GM18526 (cell line): ENCODE results near the gene PRKCH.

Source experiments
- POLR2A ChIP-seq: IDR thresholded peaks from 3 replicates; pipeline ENCODE4 v1.6.1; 2011; ENCODE audit not compliant: insufficient read length; ENCODE audit errors: extremely low read depth

Gene PRKCH

GRCh38 chr14:61532763-61533162, 211.4 kb downstream of the PRKCH start:
- TF ChIP-seq POLR2A, result no peak

- TF ChIP-seq POLR2A, result no peak
Measured at GRCh38 chr14:61533513-61534255, 212.3 kb downstream of the PRKCH start.

GRCh38 chr14:61535032-61535431, 213.7 kb downstream of the PRKCH start:
- TF ChIP-seq POLR2A, result no peak

GRCh38 chr14:61535458-61535857, 214.1 kb downstream of the PRKCH start:
- no peak for TF ChIP-seq POLR2A

GRCh38 chr14:61536661-61537562, 215.5 kb downstream of the PRKCH start:
- no peak for TF ChIP-seq POLR2A

- no peak for TF ChIP-seq POLR2A
Measured at GRCh38 chr14:61537563-61538463, 216.4 kb downstream of the PRKCH start.

- TF ChIP-seq POLR2A, result no peak
Measured at GRCh38 chr14:61538464-61539022, 217.2 kb downstream of the PRKCH start.

GRCh38 chr14:61539631-61540030, 218.3 kb downstream of the PRKCH start:
- TF ChIP-seq POLR2A, result no peak

- TF ChIP-seq POLR2A, result no peak
Measured at GRCh38 chr14:61540931-61541330, 219.6 kb downstream of the PRKCH start.

GRCh38 chr14:61542848-61543790, 221.7 kb downstream of the PRKCH start:
- TF ChIP-seq POLR2A, result no peak

GRCh38 chr14:61543946-61544345, 222.6 kb downstream of the PRKCH start:
- TF ChIP-seq POLR2A, result no peak

- no peak for TF ChIP-seq POLR2A
Measured at GRCh38 chr14:61544448-61545330, 223.3 kb downstream of the PRKCH start.
